B cell (primary cell): ENCODE results near the gene KCNH5.

Experiments used
- CTCF ChIP-seq: fragments of 200-600 bp; IDR thresholded peaks from one replicate; pipeline ENCODE4 v1.8.0; 2022; ENCODE audit warnings: antibody characterized with exemption, mild to moderate bottlenecking
- EZH2 ChIP-seq: IDR thresholded peaks from 2 replicates; pipeline ENCODE4 v1.6.1; 2012; ENCODE audit warnings: borderline replicate concordance, low read depth, mild to moderate bottlenecking, moderate library complexity, low read length; ENCODE audit not compliant: insufficient read depth, poor library complexity, severe bottlenecking

GRCh38 chr14:62667421-62667914 lies 377.8 kb downstream of the KCNH5 start:
- no peak for TF ChIP-seq CTCF
- TF ChIP-seq EZH2 = no peak
